ENCODE data around the gene GLYATL1.

DNA sequence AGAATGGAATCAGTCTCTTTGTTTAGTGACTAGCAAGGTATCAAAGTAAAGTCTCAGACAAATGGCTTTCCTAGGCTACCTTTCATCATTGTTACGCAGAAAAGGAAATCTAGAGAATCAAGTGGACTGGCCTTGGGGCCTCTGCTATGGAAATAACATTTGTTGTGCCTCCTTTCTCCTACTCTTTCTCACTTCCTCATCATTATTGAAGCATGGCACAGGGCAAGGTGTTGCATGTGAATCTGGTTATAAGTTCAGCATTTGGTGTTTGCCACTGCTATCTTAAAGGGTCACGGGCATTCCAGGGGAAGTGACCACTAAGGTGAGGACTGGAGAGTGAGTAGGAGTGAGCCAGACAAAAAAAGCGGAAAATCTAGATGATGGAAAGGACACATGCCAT lies 54.9 kb downstream of the GLYATL1 start:
- TF ChIP-seq, protein P1, sequence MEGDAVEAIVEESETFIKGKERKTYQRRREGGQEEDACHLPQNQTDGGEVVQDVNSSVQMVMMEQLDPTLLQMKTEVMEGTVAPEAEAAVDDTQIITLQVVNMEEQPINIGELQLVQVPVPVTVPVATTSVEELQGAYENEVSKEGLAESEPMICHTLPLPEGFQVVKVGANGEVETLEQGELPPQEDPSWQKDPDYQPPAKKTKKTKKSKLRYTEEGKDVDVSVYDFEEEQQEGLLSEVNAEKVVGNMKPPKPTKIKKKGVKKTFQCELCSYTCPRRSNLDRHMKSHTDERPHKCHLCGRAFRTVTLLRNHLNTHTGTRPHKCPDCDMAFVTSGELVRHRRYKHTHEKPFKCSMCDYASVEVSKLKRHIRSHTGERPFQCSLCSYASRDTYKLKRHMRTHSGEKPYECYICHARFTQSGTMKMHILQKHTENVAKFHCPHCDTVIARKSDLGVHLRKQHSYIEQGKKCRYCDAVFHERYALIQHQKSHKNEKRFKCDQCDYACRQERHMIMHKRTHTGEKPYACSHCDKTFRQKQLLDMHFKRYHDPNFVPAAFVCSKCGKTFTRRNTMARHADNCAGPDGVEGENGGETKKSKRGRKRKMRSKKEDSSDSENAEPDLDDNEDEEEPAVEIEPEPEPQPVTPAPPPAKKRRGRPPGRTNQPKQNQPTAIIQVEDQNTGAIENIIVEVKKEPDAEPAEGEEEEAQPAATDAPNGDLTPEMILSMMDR (IDR thresholded peaks at IDR 0.05; ENCODE audit: control extremely low read depth in 1 of 3, insufficient read depth in 1 of 3, low read depth in 1 of 3, low read length in 3 of 3): no peak
- TF ChIP-seq EZH2 (IDR thresholded peaks at IDR 0.05; ENCODE audit: low read depth, low read length, severe bottlenecking) (no peak), POLR2A (IDR thresholded peaks at IDR 0.05; ENCODE audit: control extremely low read depth in 1 of 2, low read depth in 2 of 2, low read length in 2 of 2) (no peak), TAF1 (IDR thresholded peaks at IDR 0.05; ENCODE audit: low read depth, low read length) (no peak), YY1 (IDR thresholded peaks at IDR 0.05; ENCODE audit: low read depth, low read length) (no peak), POLR2AphosphoS5 (IDR thresholded peaks at IDR 0.05; ENCODE audit: low read depth, low read length) (no peak), BRCA1 (IDR thresholded peaks at IDR 0.05; ENCODE audit: low read depth, low read length) (no peak), BACH1 (IDR thresholded peaks at IDR 0.05; ENCODE audit: low read length) (no peak), SP2 (IDR thresholded peaks at IDR 0.05; ENCODE audit: low read length) (no peak)
- TF ChIP-seq, protein P2, sequence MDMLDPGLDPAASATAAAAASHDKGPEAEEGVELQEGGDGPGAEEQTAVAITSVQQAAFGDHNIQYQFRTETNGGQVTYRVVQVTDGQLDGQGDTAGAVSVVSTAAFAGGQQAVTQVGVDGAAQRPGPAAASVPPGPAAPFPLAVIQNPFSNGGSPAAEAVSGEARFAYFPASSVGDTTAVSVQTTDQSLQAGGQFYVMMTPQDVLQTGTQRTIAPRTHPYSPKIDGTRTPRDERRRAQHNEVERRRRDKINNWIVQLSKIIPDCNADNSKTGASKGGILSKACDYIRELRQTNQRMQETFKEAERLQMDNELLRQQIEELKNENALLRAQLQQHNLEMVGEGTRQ (IDR thresholded peaks at IDR 0.05; ENCODE audit: low read length): no peak
- TF ChIP-seq, protein P3, sequence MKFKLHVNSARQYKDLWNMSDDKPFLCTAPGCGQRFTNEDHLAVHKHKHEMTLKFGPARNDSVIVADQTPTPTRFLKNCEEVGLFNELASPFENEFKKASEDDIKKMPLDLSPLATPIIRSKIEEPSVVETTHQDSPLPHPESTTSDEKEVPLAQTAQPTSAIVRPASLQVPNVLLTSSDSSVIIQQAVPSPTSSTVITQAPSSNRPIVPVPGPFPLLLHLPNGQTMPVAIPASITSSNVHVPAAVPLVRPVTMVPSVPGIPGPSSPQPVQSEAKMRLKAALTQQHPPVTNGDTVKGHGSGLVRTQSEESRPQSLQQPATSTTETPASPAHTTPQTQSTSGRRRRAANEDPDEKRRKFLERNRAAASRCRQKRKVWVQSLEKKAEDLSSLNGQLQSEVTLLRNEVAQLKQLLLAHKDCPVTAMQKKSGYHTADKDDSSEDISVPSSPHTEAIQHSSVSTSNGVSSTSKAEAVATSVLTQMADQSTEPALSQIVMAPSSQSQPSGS (IDR thresholded peaks at IDR 0.05; ENCODE audit: low read length): no peak
- TF ChIP-seq, protein P4, sequence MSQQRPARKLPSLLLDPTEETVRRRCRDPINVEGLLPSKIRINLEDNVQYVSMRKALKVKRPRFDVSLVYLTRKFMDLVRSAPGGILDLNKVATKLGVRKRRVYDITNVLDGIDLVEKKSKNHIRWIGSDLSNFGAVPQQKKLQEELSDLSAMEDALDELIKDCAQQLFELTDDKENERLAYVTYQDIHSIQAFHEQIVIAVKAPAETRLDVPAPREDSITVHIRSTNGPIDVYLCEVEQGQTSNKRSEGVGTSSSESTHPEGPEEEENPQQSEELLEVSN (IDR thresholded peaks at IDR 0.05): no peak
